NCI-H774 (cell line): ENCODE results near the gene MAML2.
"Not testable (repeated sequence)": the region's sequence is repeated elsewhere in the genome, so short reads cannot be mapped to it uniquely, and the experiment has no call there.

Experiments
- DNase-seq: peaks from one replicate; lab custom pipeline; 2025; lab: John Stamatoyannopoulos, UW

The MAML2 gene

DNA sequence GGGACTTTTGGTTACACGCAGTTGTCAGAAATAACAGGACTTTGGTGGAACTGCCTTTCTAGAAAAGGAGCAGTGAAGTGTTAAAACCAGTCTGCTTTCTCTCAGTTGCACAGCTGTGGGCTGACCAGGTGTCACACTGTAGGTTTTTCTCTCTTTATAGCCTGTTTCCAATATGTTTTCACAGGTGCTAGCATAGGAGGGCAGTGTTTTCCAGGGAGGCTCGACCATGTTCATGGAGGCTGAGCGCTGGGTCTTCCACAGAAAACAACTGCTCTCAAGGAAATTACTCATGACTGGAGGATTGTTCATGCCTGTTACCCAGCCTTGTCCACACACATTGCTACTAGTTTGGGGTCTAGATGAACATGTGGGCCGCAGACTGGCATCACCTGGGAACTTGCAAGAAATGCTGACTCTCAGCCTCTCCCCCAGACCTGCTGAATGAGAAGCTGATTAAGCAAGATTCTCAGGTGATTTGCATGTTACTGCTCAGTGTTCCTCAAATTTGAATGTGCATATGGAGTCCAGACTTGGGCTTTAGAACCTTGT is 157.7 kb downstream of the MAML2 start:
- no peak for DNase-seq

- DNase-seq: not testable (repeated sequence)
Observed at GRCh38 chr11:96180937-96181336, 162.1 kb downstream of the MAML2 start.

GRCh38 chr11:96180341-96180740 is 162.7 kb downstream of the MAML2 start:
- no peak for DNase-seq

DNA sequence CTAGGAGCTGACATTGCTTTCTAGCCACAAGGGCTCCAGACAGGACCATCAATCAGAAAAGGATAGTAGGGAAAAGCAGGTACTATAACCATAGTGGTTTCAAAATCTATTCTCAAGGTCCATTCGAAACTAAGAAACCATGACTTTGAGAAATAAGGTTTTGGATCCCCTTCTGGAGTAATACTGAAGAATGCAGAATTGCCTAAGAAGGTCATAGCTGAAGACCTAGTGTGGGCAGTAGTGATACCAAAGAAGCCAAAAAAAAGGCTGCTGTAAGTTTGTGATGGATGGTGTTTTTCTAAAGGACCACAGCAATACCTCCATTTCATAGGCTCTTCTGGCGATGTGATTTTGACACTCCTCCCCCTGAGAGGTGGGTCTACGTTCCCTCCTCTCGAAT is 163.1 kb downstream of the MAML2 start:
- DNase-seq: no peak

DNA sequence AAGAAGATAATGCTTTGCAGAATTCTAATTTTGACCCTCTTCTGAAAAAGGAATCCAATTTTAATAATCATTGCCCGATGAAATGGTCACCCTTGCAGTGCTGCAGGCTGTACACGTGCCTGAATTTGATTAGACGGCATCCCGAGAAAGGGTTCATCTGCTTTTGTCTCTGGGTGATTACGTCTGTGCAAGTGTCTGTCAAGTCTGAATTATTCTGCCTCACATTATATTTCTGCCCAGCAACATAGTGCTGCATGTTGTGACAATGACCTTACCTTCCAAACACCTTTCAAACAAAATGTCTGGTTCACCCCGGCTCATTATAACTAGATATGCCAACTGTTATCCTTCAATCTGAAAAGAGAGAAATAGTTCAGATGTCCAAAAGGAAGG is 164.1 kb downstream of the MAML2 start:
- no peak for DNase-seq

DNA sequence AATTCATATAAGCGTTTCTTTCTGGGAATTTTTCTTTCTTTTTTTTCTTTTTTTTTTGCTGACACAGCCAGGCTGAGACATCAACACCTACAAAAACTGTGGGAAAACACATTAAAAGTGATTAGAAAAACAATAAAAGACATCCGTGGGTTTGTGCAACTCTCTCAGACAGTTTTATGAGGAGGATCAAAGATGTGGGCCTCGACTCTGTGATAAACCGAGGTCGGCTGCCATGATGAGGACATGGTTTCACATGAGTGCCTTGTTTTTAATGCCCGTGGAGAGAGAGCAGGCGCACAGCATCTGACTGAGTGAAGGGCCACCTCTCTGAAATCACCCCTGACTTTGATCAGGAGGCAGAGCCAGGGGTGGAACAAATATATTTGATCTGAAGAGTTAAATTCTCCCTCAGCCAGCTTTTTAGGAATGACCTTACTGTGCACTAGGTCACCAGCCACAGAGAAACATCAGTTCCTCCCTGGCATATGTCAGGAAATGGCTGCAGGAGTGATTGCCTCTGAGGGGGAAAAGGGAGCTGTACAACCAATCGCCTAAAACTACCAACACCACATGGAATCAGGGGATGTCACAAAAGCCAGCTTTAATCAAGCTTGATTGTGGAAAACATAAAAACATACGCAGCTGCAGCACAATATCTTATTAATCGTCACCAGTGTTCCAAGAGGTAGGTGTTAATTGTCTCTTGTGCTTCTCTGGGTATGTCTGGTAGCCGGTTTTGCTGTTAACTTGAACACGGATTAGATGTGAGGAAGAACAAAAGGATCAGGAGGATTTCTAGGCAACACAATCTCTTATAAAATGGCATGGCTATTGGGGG is 164.7 kb downstream of the MAML2 start:
- no peak for DNase-seq

GRCh38 chr11:96177146-96177545 is 165.8 kb downstream of the MAML2 start:
- no peak for DNase-seq

DNA sequence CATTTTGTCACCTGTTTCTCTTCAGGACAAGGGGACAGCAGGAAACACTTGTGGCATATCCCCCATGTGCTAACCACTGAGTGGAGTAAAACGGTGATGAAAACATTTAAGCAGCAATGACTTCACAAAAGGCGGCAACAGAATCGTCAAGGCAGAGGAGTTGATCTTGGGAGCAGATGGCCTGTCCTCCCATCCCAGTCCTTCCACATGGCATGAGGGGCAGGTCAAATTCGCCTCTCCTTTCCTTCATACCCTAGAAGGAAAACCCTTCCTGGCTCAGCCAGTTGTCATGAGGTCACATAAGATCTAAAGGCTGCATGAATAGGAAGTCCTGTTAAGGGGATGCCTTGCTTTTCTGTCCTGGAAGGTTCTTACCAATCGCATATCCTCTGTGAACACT is 169.1 kb downstream of the MAML2 start:
- DNase-seq: no peak

- no peak for DNase-seq
Observed at GRCh38 chr11:96173422-96173821, 169.6 kb downstream of the MAML2 start.

DNA sequence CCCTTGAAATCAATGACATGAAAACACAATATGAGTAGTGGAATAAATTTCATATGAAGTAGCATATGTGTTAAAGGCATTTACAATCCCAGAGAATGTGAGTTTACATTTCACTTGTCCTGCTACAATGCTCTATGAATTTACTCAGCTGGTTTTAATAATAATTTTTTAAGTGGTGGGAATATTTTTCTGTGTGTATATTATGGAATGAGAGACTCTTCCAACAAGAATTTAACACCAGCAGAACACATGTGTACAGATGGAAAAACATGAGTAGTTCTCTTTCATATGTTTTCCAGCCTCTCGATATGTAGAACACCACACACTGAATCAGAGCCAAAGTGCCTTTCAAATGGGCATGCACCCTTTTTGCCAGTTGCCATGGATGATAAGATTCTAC is 170.4 kb downstream of the MAML2 start:
- DNase-seq: no peak

GRCh38 chr11:96169250-96169649 is 173.7 kb downstream of the MAML2 start:
- DNase-seq: no peak

DNA sequence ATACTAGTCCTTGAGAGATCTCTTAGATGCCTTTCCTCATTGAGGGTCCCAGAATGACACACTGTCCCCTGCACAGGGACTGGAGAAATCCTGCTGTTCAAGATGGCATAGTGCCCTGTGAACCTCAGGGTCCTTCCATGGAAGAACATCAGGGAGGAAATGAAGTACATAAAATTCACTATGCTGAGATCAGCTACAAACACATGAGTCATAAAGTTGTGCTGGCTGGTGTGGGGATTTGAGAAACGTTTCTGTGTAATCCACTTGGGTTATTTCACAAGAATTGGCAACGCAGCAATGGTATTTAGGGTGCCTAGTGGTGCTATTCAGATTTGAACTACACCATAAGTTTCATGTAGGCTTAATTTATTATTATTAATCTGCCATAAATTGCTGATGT is 174.4 kb downstream of the MAML2 start:
- DNase-seq: no peak

DNA sequence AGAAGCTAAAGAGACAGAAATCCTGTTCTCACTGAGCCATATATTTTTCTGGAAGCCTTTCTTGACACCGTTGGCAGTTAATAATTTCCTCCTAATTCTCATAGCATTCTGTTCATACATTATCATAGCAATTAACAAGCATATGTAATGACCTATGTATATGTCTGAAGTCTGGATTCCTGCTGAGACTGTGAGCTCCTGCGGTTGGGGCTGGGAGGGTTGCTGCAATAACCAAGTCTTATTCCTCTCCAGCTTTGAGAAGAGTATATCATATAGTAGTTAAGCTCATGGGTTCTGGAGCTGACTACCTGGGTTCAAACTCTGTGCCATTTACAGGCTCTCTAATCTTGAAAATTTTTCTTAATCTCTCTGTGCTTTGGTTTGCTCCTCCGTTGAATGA is 175.2 kb downstream of the MAML2 start:
- DNase-seq: no peak

- no peak for DNase-seq
Observed at GRCh38 chr11:96167203-96167758, 175.7 kb downstream of the MAML2 start.

DNA sequence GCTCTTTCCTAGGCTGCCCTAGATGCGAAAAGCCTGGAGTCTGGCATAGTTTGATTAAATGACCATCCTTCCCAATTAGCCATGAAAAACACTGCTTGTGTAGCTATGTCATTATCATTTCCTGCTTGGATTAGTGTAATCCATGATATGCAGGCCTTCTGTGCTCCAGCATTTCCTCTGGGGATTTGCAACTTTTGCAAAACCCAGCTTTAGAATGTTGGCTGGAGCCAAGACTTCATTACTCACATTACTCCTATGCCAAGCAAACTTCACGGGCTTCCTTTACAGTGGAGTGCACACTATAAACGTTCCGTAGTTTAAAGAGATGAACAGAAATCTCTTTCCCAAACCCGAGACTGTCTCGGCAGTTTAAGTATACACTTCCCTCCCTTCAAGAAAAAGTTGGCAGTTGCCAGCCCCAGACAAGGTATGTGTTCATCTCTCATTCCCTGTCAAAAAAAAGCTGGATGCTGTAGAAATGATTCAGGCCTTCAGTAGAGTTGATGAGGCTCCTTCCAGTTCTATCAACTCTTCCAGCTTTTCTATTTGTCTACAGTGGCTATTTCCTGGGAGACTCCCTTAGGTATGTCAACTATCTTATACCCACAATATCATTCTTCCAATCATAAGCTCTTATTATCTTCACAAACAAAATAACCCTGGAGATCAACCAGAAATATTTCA is 180.0 kb downstream of the MAML2 start:
- DNase-seq: no peak

DNA sequence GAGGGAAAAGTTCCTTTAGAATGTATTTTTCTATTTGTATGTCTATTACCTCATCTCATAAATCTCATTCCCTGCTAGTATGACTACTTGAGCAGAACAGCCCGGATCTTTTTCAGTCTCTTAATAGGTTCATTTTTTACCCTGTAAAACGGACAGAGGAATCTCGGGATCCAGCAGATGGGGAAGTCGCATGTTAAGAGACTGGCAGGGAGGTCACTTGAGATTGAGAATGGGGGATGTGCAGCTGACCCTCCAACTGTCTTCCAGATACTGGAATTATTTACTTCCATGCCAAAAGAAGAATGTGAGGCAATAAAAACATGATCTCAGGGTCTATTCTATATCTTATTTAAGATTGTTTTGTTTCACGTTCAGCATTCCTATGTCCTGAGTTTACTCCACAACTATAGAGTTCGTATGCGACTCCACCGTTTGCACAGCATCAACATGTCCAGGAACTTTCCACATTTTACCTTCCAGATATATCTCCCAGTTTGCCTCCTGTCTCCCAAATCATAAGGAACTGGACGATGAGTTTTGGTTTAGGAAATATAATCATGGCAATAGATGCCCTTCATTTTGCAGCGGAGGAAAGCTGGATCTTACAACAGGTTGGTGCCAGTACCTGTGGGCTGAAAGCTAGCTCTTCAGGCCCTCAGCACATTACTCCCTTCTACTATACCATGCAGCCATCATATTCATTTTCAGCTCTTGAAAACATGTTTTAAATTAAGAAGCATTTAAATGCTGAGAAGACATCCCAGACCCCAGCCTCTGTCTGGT is 181.5 kb downstream of the MAML2 start:
- DNase-seq: no peak

DNA sequence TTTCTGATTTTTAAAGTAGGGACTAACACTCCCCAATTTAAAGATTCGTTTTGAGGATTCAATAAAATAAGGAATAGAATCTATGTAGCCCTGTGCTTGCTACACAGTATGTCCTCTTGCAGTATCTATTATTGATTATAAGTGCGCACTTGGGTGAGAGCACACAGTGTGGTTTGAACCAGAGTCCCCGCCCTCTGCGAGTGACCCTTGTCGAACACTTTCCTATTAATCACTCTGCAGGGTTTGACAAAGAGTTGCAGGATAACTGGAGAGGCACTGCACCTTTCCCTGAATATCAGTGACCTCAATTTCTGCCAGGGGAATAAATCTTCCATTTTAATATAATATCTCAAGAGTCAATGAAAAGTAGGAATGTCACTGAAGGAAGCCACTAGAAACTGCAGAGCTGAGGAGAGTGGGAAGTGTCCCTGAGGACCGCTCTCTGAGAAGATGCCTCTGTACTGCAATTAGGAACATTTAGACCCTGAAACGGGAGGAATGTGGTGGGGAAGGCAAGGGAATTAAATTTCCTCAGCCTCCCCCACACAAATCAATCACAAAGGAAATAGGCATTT is 182.2 kb downstream of the MAML2 start:
- no peak for DNase-seq

- DNase-seq: no peak
Observed at GRCh38 chr11:96159968-96160367, 183.0 kb downstream of the MAML2 start.

GRCh38 chr11:96158126-96158525 is 184.9 kb downstream of the MAML2 start:
- DNase-seq: no peak

DNA sequence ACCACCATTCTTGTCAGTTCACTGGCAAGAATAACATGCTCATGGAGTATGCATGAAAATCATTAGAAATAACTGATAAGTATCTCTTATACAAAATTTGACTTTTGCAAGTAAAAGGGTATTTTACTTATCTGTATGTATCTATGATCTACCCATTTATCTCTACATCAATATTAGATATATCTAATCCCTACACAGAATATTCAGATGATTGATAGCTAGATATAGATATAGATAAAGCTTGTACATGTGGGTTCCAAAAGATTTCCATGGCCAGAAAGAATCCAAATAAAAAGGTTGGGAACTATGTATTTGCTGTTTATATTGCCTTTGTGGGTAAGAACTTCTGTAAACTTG is 185.5 kb downstream of the MAML2 start:
- no peak for DNase-seq

DNA sequence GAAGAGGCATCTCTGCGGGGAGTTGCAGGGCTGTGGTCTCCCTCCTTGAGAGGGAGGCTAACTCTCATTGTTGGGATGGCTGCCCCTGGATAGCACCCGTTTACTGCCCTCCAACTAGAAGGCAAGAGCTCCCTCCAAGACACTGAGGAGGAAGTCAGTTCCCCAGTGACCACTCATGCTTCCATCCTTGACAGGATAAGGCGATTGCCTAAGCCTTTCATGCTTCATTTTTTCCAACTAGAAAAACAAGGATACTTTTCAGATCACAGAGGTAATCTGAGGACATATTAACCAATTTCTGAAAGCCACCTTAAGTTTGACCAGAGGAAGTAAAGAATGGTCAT is 186.6 kb downstream of the MAML2 start:
- no peak for DNase-seq
